SK-N-SH (cell line): ENCODE data around the gene CDKAL1. TPM values are rescaled to one million over a fixed set of nuclear protein-coding genes. Genes with fewer than 3 reads are reported as not detected.

ENCODE experiments used
- CTCF ChIA-PET: fragments of 300-600, 350-600 bp; formaldehyde crosslinking; extraction: SDS; loops from one replicate; lab custom pipeline; 2021; lab: Yijun Ruan, JAX
- POLR2A ChIA-PET: fragments of 350-600 bp; sonication (Branson Sonifier 250); formaldehyde crosslinking; extraction: SDS; loops from one replicate; lab custom pipeline; 2020; ENCODE audit warnings: antibody characterized with exemption, inconsistent platforms; lab: Yijun Ruan, JAX
- DNase-seq: peaks from one replicate; pipeline ENCODE4 v3.0.0; 2012
- H2AFZ ChIP-seq: fragments of 200-600 bp; sonication (generic); 2 replicates; pipeline ENCODE4 v1.8.1; 2016; ENCODE audit warnings: antibody characterized with exemption, mild to moderate bottlenecking, low read depth
- H3F3A ChIP-seq: fragments of 200-600 bp; sonication (generic); replicated peaks from 2 replicates; pipeline ENCODE3; 2016; ENCODE audit warnings: antibody characterized with exemption, mild to moderate bottlenecking; ENCODE audit not compliant: insufficient read depth
- H3K27ac ChIP-seq, 2 experiments: fragments of 200-500 bp in 1 of 2; fragments of 200-600 bp in 1 of 2; sonication (Bioruptor generic) in 1 of 2; sonication (generic), shearing (Covaris generic) in 1 of 2; 2 replicates each; pipeline versions ENCODE4 v1.5.1 to v1.6.1; 2014 to 2016; ENCODE audit warnings: low read depth in 2 of 2, inconsistent platforms in 1 of 2, low read length in 1 of 2, mild to moderate bottlenecking in 1 of 2, mixed read lengths in 1 of 2
- H3K27me3 ChIP-seq: fragments of 200-600 bp; sonication (generic), shearing (Covaris generic); 2 replicates; pipeline ENCODE4 v1.6.1; 2016; ENCODE audit warnings: mixed run types; ENCODE audit not compliant: insufficient read depth
- H3K36me3 ChIP-seq, 2 experiments: fragments of 200-500 bp in 1 of 2; fragments of 200-600 bp in 1 of 2; sonication (Bioruptor generic) in 1 of 2; sonication (generic) in 1 of 2; replicated peaks in 1 of 2; 2 replicates each; pipeline versions ENCODE3 to v1.5.1; 2014 to 2016; ENCODE audit warnings: low read length in 1 of 2, mild to moderate bottlenecking in 1 of 2; ENCODE audit not compliant: insufficient read depth in 2 of 2, control insufficient read depth in 1 of 2
- H3K4me1 ChIP-seq, 2 experiments: fragments of 200-500 bp in 1 of 2; fragments of 200-600 bp in 1 of 2; sonication (Bioruptor generic) in 1 of 2; sonication (generic), shearing (Covaris generic) in 1 of 2; 2 replicates each; pipeline versions ENCODE4 v1.5.1 to v1.6.1; 2014 to 2016; ENCODE audit warnings: low read depth in 1 of 2, low read length in 1 of 2, mixed run types in 1 of 2; ENCODE audit not compliant: insufficient read depth in 2 of 2, control insufficient read depth in 1 of 2
- H3K4me2 ChIP-seq: fragments of 200-600 bp; sonication (generic), shearing (Covaris generic); 2 replicates; pipeline ENCODE4 v1.6.1; 2017; ENCODE audit warnings: mixed run types
- H3K4me3 ChIP-seq, 2 experiments: fragments of 200-500 bp in 1 of 2; fragments of 200-600 bp in 1 of 2; sonication (Bioruptor generic) in 1 of 2; sonication (generic), shearing (Covaris generic) in 1 of 2; 2 replicates each; pipeline versions ENCODE4 v1.5.1 to v1.8.1; 2014 to 2016; ENCODE audit warnings: low read depth in 2 of 2, inconsistent platforms in 1 of 2, low read length in 1 of 2, mild to moderate bottlenecking in 1 of 2, mixed read lengths in 1 of 2, moderate library complexity in 1 of 2
- H3K79me2 ChIP-seq: fragments of 200-600 bp; sonication (generic); 2 replicates; pipeline ENCODE4 v1.8.1; 2017; ENCODE audit warnings: mild to moderate bottlenecking; ENCODE audit not compliant: insufficient read depth
- H3K9ac ChIP-seq: fragments of 200-600 bp; sonication (generic); 2 replicates; pipeline ENCODE4 v1.6.1; 2017; ENCODE audit warnings: mixed run types
- H3K9me2 ChIP-seq: fragments of 200-600 bp; sonication (generic); 2 replicates; pipeline ENCODE4 v1.6.1; 2017; ENCODE audit warnings: mixed run types
- H3K9me3 ChIP-seq: fragments of 200-600 bp; sonication (generic); 2 replicates; pipeline ENCODE4 v1.6.1; 2017; ENCODE audit warnings: mixed run types, mild to moderate bottlenecking, moderate library complexity
- H4K20me1 ChIP-seq: fragments of 200-600 bp; sonication (generic); 2 replicates; pipeline ENCODE4 v1.6.1; 2017; ENCODE audit warnings: mild to moderate bottlenecking, mixed run types; ENCODE audit not compliant: insufficient read depth
- ELF1 ChIP-seq: IDR thresholded peaks from 2 replicates; pipeline ENCODE4 v1.4.0; 2012
- EZH2phosphoT487 ChIP-seq: fragments of 200-600 bp; sonication (generic); IDR thresholded peaks from 2 replicates; pipeline ENCODE4 v1.6.1; 2017; ENCODE audit warnings: low read depth, mixed run types, mild to moderate bottlenecking, antibody characterized with exemption, moderate library complexity, borderline replicate concordance
- FOSL2 ChIP-seq: IDR thresholded peaks from 2 replicates; pipeline ENCODE4 v1.4.0; 2012; ENCODE audit warnings: low read depth, mild to moderate bottlenecking, moderate library complexity, borderline replicate concordance
- FOXJ3 ChIP-seq: sonication (generic); formaldehyde crosslinking; IDR thresholded peaks from 2 replicates; pipeline ENCODE4 v1.5.1; 2020; ENCODE audit warnings: mild to moderate bottlenecking, missing genetic modification reagents
- GABPA ChIP-seq: IDR thresholded peaks from 2 replicates; pipeline ENCODE4 v1.4.0; 2012; ENCODE audit warnings: low read depth, mild to moderate bottlenecking
- MEF2A ChIP-seq: IDR thresholded peaks from 2 replicates; pipeline ENCODE4 v1.4.0; 2012; ENCODE audit warnings: low read depth, borderline replicate concordance
- NFIC ChIP-seq: IDR thresholded peaks from 2 replicates; pipeline ENCODE4 v1.4.0; 2012; ENCODE audit warnings: borderline replicate concordance
- POLR2AphosphoS5 ChIP-seq: IDR thresholded peaks from 2 replicates; pipeline ENCODE4 v1.6.1; 2012; ENCODE audit warnings: low read depth, low read length
- RCOR1 ChIP-seq: fragments of 150-350 bp; IDR thresholded peaks from 2 replicates; pipeline ENCODE4 v1.6.1; 2017; ENCODE audit warnings: antibody characterized with exemption, low read length
- RXRA ChIP-seq: IDR thresholded peaks from 2 replicates; pipeline ENCODE4 v1.4.0; 2012; ENCODE audit warnings: low read depth, mild to moderate bottlenecking, borderline replicate concordance
- TAF1 ChIP-seq: IDR thresholded peaks from 2 replicates; pipeline ENCODE4 v1.6.1; 2012; ENCODE audit warnings: low read depth, mild to moderate bottlenecking, low read length, moderate library complexity, borderline replicate concordance
- YY1 ChIP-seq: IDR thresholded peaks from 2 replicates; pipeline ENCODE4 v1.4.0; 2012; ENCODE audit warnings: low read depth, mild to moderate bottlenecking
- WGBS: methylation state at CpG from one replicate; pipeline ENCODE4 v1.1.6; 2017; ENCODE audit warnings: low lambda C conversion rate; 5-methylcytosine and 5-hydroxymethylcytosine counted together
- polyA plus RNA-seq, 3 experiments: library from polyadenylated mRNA; depleted of rRNA; stranded (reverse); fragments of >200 nt; gene quantifications; 2 replicates each; pipeline ENCODE4 v1.2.3, GENCODE V29; 2012
- TF ChIP-seq, protein P1 (sequence below): IDR thresholded peaks from 2 replicates; pipeline ENCODE4 v1.6.1; 2012; ENCODE audit warnings: mild to moderate bottlenecking, low read depth, low read length, moderate library complexity
- TF ChIP-seq, protein P2 (sequence below): IDR thresholded peaks from 2 replicates; pipeline ENCODE4 v1.4.0; 2012; ENCODE audit warnings: low read depth, borderline replicate concordance
- TF ChIP-seq, protein P3 (sequence below): IDR thresholded peaks from 2 replicates; pipeline ENCODE4; 2012

CDKAL1 gene
- polyA plus RNA-seq, 1 of the 3 experiments (the other 2 are of a cell fraction), result 2.6 TPM

DNA sequence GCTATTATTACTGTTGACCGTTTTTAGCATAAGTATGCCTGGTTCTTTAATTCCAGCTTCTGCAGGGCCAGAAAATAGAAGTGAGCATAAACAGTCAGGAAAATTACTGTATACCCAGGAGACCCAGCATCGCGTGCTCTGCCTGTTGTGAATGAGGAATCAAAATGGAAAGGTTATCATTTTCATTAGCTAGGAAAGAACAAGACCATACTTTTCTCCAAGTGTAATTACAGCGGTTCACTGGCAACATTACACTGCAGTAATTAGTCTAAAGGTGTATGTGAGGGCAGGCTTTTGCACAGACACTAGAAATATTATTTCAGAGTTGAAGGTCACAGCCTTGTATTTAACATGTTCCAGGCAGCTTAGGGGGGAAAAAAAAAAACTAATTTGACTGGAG is 655.5 kb downstream of the CDKAL1 start:
- Histone ChIP-seq H2AFZ (no peak overlapping the region), H3K9me2 (no peaks in the 10 kb centered on the region), H3K4me3 (no peak overlapping the region), H3K9me3 (no peaks in the 10 kb centered on the region), H3K27ac (peak overlapping the region in 1 of 2 experiments; percentile 50; a peak in 2 of 4 replicates), H3K9ac (no peak overlapping the region), H4K20me1 (no peaks in the 10 kb centered on the region), H3F3A (no peaks in the 10 kb centered on the region), H3K4me1 (peaks cover 2 to 40% of the 10 kb centered on the region in 2 experiments; a peak in 3 of 4 replicates), H3K4me2 (no peak overlapping the region), H3K79me2 (no peaks in the 10 kb centered on the region), H3K36me3 (no peaks in the 10 kb centered on the region), H3K27me3 (no peaks in the 10 kb centered on the region)
- ChIA-PET POLR2A (interaction anchor here (0.9 kb wide), 1 partner anchor 11 kb away, joined by 3 read pairs; no protein-coding TSS in a partner anchor), CTCF (interaction anchor here (1.0 kb wide), 1 partner anchor 399 kb away, joined by 3 read pairs; no protein-coding TSS in a partner anchor)
- WGBS, result 93% methylated on average over 4 of the region's 4 CpGs
- TF ChIP-seq NFIC (no peak), GABPA (no peak), FOSL2 (no peak), MEF2A (no peak), RCOR1 (no peak), TAF1 (no peak), ELF1 (no peak), YY1 (no peak), POLR2AphosphoS5 (no peak), RXRA (no peak), EZH2phosphoT487 (no peak), FOXJ3 (no peak)
- TF ChIP-seq, protein P1, sequence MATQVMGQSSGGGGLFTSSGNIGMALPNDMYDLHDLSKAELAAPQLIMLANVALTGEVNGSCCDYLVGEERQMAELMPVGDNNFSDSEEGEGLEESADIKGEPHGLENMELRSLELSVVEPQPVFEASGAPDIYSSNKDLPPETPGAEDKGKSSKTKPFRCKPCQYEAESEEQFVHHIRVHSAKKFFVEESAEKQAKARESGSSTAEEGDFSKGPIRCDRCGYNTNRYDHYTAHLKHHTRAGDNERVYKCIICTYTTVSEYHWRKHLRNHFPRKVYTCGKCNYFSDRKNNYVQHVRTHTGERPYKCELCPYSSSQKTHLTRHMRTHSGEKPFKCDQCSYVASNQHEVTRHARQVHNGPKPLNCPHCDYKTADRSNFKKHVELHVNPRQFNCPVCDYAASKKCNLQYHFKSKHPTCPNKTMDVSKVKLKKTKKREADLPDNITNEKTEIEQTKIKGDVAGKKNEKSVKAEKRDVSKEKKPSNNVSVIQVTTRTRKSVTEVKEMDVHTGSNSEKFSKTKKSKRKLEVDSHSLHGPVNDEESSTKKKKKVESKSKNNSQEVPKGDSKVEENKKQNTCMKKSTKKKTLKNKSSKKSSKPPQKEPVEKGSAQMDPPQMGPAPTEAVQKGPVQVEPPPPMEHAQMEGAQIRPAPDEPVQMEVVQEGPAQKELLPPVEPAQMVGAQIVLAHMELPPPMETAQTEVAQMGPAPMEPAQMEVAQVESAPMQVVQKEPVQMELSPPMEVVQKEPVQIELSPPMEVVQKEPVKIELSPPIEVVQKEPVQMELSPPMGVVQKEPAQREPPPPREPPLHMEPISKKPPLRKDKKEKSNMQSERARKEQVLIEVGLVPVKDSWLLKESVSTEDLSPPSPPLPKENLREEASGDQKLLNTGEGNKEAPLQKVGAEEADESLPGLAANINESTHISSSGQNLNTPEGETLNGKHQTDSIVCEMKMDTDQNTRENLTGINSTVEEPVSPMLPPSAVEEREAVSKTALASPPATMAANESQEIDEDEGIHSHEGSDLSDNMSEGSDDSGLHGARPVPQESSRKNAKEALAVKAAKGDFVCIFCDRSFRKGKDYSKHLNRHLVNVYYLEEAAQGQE, result no peak
- TF ChIP-seq, protein P2, sequence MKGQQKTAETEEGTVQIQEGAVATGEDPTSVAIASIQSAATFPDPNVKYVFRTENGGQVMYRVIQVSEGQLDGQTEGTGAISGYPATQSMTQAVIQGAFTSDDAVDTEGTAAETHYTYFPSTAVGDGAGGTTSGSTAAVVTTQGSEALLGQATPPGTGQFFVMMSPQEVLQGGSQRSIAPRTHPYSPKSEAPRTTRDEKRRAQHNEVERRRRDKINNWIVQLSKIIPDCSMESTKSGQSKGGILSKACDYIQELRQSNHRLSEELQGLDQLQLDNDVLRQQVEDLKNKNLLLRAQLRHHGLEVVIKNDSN, result no peak
- TF ChIP-seq, protein P3, sequence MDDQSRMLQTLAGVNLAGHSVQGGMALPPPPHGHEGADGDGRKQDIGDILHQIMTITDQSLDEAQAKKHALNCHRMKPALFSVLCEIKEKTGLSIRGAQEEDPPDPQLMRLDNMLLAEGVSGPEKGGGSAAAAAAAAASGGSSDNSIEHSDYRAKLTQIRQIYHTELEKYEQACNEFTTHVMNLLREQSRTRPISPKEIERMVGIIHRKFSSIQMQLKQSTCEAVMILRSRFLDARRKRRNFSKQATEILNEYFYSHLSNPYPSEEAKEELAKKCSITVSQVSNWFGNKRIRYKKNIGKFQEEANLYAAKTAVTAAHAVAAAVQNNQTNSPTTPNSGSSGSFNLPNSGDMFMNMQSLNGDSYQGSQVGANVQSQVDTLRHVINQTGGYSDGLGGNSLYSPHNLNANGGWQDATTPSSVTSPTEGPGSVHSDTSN, result no peak
- no peak for DNase-seq
